H1 (cell line): ENCODE measurements around the gene TAF13. TPM values are rescaled to one million over a fixed set of nuclear protein-coding genes. Genes with fewer than 3 reads are reported as not detected.

Source experiments
- CBX5 ChIP-seq: fragments of 300-800, 300-1000 bp; sonication (generic); IDR thresholded peaks from 2 replicates; pipeline ENCODE4 v1.7.1; 2016; ENCODE audit warnings: antibody characterized with exemption, low read length, low read depth
- CBX8 ChIP-seq: fragments of 300-800, 300-1000 bp; sonication (generic); IDR thresholded peaks from 2 replicates; pipeline ENCODE4 v1.7.1; 2016; ENCODE audit warnings: low read depth, low read length, borderline replicate concordance
- CHD1 ChIP-seq: IDR thresholded peaks from 2 replicates; pipeline ENCODE4 v1.6.1; 2012; ENCODE audit warnings: low read depth, low read length, improper control_type of control experiment
- CREB1 ChIP-seq: IDR thresholded peaks from 2 replicates; pipeline ENCODE4 v1.6.1; 2012; ENCODE audit warnings: inconsistent platforms
- EGR1 ChIP-seq: IDR thresholded peaks from 2 replicates; pipeline ENCODE4 v1.6.1; 2011; ENCODE audit warnings: low read depth, low read length, borderline replicate concordance
- EZH2 ChIP-seq: fragments of 200-600 bp; sonication (generic); IDR thresholded peaks from 2 replicates; pipeline ENCODE4 v1.7.1; 2012; ENCODE audit warnings: low read depth, mild to moderate bottlenecking, moderate library complexity, low read length, inconsistent platforms; ENCODE audit not compliant: severe bottlenecking
- GABPA ChIP-seq: IDR thresholded peaks from 2 replicates; pipeline ENCODE4 v1.6.1; 2011; ENCODE audit warnings: mild to moderate bottlenecking, low read length, moderate library complexity, borderline replicate concordance; ENCODE audit not compliant: insufficient read depth
- HDAC6 ChIP-seq: IDR thresholded peaks from one replicate; pipeline ENCODE4 v1.7.1; 2012; ENCODE audit warnings: low read depth, mild to moderate bottlenecking, inconsistent platforms, low read length, moderate library complexity
- KDM4A ChIP-seq: IDR thresholded peaks from one replicate; pipeline ENCODE4 v1.7.1; 2012; ENCODE audit warnings: low read depth, mild to moderate bottlenecking, moderate library complexity, low read length, inconsistent platforms; ENCODE audit not compliant: severe bottlenecking
- POLR2A ChIP-seq, 2 experiments: IDR thresholded peaks; 1 replicate in 1 of 2; 2 replicates in 1 of 2; pipeline ENCODE4 v1.6.1; 2011; ENCODE audit warnings: low read depth in 2 of 2, low read length in 2 of 2, mild to moderate bottlenecking in 2 of 2; ENCODE audit errors: control extremely low read depth in 1 of 2
- RAD21 ChIP-seq, 2 experiments: IDR thresholded peaks in 1 of 2; conservative IDR thresholded peaks in 1 of 2; 2 replicates each; pipeline ENCODE4 v1.6.1; 2011; ENCODE audit warnings: low read depth in 2 of 2, low read length in 2 of 2, improper control_type of control experiment in 1 of 2, inconsistent platforms in 1 of 2, mild to moderate bottlenecking in 1 of 2, moderate library complexity in 1 of 2
- RBBP5 ChIP-seq: IDR thresholded peaks from 2 replicates; pipeline ENCODE4 v1.7.1; 2012; ENCODE audit warnings: low read depth, mild to moderate bottlenecking, inconsistent platforms, low read length, moderate library complexity, borderline replicate concordance
- RNF2 ChIP-seq: fragments of 200-900, 300-1000 bp; sonication (generic); IDR thresholded peaks from 2 replicates; pipeline ENCODE4 v1.7.1; 2016; ENCODE audit warnings: borderline replicate concordance, low read depth, mild to moderate bottlenecking, antibody characterized with exemption, low read length; ENCODE audit not compliant: poor library complexity, severe bottlenecking; ENCODE audit errors: missing control alignments
- RXRA ChIP-seq: IDR thresholded peaks from 2 replicates; pipeline ENCODE4 v1.6.1; 2011; ENCODE audit warnings: low read depth, mild to moderate bottlenecking, low read length, moderate library complexity; ENCODE audit not compliant: insufficient read depth
- SP2 ChIP-seq: IDR thresholded peaks from 2 replicates; pipeline ENCODE4 v1.6.1; 2012; ENCODE audit warnings: mild to moderate bottlenecking, low read length, inconsistent platforms
- TAF1 ChIP-seq: IDR thresholded peaks from 2 replicates; pipeline ENCODE4 v1.6.1; 2011; ENCODE audit warnings: mild to moderate bottlenecking, low read depth, low read length
- ZNF274 ChIP-seq: IDR thresholded peaks from 2 replicates; pipeline ENCODE4 v1.7.0; 2012; ENCODE audit warnings: low read length, borderline replicate concordance; ENCODE audit errors: extremely low read depth
- polyA plus RNA-seq, 7 experiments: library from polyadenylated mRNA; depleted of rRNA in 3 of 7; stranded (reverse) in 5 of 7; unstranded in 2 of 7; fragments of >200 nt in 5 of 7; fragments of 200-250 nt in 2 of 7; gene quantifications; 1 replicate in 5 of 7; 2 replicates in 1 of 7; 4 replicates in 1 of 7; pipeline versions ENCODE4 v1.2.1 to v1.2.3, GENCODE V29; 2011 to 2013; ENCODE audit warnings: missing spikeins in 2 of 7, mixed read lengths in 2 of 7
- total RNA-seq: library from RNA; stranded (reverse); fragmentation: NEBNext Ultra II Directional; extraction: Animal tissue kit (Norgen Biotek cat#: 25700); gene quantifications from 2 replicates; pipeline ENCODE4 v1.2.1, GENCODE V29; 2021
- TF ChIP-seq, protein P1 (sequence below), 3 experiments: IDR thresholded peaks; 1 replicate in 2 of 3; 2 replicates in 1 of 3; pipeline versions ENCODE4 v1.5.1 to v1.6.1; 2011; ENCODE audit warnings: low read length in 3 of 3, mild to moderate bottlenecking in 3 of 3, inconsistent platforms in 2 of 3, low read depth in 1 of 3, moderate library complexity in 1 of 3; ENCODE audit not compliant: insufficient read depth in 1 of 3; ENCODE audit errors: control extremely low read depth in 1 of 3
- TF ChIP-seq, protein P2 (sequence below): IDR thresholded peaks from 2 replicates; pipeline ENCODE4 v1.6.1; 2012; ENCODE audit warnings: inconsistent platforms

The TAF13 gene
- total and polyA plus RNA-seq, 2 of the 8 experiments (the other 6 are each of a cell fraction or from before 2014, with no cell fraction given) = 13.1 to 41.7 TPM

DNA sequence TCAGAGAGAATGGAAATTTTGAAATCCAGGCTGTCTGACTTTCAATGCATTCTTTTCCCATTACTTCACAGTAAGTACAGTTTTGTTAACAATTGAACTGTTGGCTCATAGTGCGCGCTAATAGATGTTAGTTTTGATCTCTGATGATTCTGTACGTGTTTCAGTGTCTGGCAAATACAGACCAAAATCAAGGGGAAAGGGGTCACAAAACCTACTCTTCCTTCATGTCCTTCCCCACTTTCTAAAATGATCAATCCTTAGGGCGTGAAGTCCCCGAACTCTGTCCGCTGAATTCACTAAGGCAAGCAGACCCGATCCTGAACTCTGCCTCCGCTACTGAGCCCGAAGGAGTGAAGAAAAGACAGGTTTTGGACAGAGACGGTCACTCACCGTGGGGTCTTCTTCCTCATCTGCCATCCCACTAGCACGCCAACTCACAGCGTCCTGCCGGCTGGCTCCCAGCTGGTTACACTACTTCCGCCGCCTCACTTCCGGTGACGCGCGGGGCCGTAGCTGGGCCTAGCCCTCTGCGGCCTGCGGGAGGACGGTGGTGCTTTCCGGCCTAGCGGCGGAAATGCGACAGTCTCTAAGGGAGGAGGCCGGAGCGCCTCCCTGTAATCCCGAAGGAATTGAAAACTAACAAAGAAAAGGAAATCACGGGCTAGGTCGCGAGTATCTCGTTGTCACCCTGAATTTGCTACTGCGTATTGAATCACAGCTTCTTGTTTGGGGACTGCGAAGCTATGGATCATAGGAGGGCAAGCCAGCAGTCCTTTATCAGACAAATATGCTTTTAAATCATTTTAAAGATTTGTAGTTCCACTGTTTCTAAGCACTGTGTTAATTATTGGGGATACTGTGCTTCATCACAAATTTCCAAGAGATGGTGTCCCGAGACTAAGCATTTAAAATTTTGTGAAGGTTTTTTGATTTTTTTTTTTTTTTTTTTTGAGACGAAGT lies at the start of gene TAF13 (continued):
- TF ChIP-seq GABPA (peak; percentile 91; the same call in 1 of the 2 replicates), ZNF274 (no peak), CBX8 (no peak), TAF1 (peak; percentile 83), RXRA (no peak), RAD21 (IDR thresholded peaks at IDR 0.05 in 1 of 2, conservative IDR thresholded peaks at IDR 0.05 in 1 of 2; ENCODE audit: low read depth in 2 of 2, low read length in 2 of 2) (no peak), RNF2 (no peak), POLR2A (IDR thresholded peaks at IDR 0.05; ENCODE audit: control extremely low read depth in 1 of 2, low read depth in 2 of 2, low read length in 2 of 2) (peak; percentile 83 to 90), RBBP5 (0 out of 2 replicates have a peak, but pooled peaks have one; percentile 41), KDM4A (peak; percentile 71), EGR1 (no peak), HDAC6 (no peak), CBX5 (no peak), SP2 (no peak), CHD1 (no peak), EZH2 (no peak), CREB1 (peak; percentile 85)
- TF ChIP-seq, protein P1, sequence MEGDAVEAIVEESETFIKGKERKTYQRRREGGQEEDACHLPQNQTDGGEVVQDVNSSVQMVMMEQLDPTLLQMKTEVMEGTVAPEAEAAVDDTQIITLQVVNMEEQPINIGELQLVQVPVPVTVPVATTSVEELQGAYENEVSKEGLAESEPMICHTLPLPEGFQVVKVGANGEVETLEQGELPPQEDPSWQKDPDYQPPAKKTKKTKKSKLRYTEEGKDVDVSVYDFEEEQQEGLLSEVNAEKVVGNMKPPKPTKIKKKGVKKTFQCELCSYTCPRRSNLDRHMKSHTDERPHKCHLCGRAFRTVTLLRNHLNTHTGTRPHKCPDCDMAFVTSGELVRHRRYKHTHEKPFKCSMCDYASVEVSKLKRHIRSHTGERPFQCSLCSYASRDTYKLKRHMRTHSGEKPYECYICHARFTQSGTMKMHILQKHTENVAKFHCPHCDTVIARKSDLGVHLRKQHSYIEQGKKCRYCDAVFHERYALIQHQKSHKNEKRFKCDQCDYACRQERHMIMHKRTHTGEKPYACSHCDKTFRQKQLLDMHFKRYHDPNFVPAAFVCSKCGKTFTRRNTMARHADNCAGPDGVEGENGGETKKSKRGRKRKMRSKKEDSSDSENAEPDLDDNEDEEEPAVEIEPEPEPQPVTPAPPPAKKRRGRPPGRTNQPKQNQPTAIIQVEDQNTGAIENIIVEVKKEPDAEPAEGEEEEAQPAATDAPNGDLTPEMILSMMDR (IDR thresholded peaks at IDR 0.05; ENCODE audit: control extremely low read depth in 1 of 3, insufficient read depth in 1 of 3, low read depth in 1 of 3, low read length in 3 of 3) = peak in 1 of 3 experiments; percentile 19; a peak in 1 of 4 replicates
- TF ChIP-seq, protein P2, sequence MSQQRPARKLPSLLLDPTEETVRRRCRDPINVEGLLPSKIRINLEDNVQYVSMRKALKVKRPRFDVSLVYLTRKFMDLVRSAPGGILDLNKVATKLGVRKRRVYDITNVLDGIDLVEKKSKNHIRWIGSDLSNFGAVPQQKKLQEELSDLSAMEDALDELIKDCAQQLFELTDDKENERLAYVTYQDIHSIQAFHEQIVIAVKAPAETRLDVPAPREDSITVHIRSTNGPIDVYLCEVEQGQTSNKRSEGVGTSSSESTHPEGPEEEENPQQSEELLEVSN = no peak; the same call in 1 of the 2 replicates
